AG09319 (cell line): ENCODE results near the gene KRT6A.

ENCODE experiments used
- DNase-seq: peaks from one replicate; pipeline ENCODE4 v3.0.0-alpha.2; 2010; ENCODE audit warnings: low read depth; ENCODE audit errors: extremely low read depth
- CTCF ChIP-seq: IDR thresholded peaks from 2 replicates; pipeline ENCODE4 v1.5.1; 2011; ENCODE audit warnings: low read depth, mild to moderate bottlenecking, inconsistent platforms, low read length, moderate library complexity

KRT6A gene

GRCh38 chr12:52529846-52530245 is 36.8 kb upstream of the KRT6A start:
- no peak for TF ChIP-seq CTCF
- DNase-seq = no peak

- no peak for DNase-seq
- no peak for TF ChIP-seq CTCF
Observed at GRCh38 chr12:52529417-52529816, 36.4 kb upstream of the KRT6A start.

- DNase-seq = no peak
- no peak for TF ChIP-seq CTCF
Observed at GRCh38 chr12:52528641-52529143, 35.6 kb upstream of the KRT6A start.

DNA sequence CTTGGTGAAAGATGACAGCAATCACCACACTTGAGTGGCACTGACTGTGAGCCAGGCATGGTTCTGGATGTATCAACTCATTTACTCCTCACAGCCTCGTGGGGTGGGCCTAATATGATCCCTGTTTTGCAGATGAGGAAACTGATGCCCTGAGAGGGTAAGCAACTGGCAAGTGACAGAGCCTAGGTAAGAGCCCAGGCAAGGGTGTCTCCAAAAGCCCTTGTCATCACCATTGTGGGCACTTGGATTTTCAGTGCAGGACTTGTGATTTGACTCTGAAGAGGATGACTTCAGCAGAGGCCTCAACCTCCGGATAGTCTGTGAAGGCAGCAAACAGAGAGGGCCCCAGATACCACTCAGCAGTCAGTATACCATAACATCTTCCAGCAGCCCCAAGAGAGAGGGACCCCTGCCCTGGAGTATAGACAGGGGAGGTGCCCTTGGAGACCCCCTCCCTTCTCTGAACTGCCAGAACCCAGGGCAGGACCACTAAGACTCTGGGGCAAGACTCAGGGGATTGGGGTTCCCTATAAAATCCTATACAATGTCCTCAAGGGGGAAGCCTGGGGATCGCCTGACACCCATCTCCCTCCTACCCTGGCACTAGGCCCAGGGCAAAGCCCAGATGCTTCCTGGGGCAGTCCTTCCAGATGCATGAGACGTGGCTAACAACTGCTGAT is 34.2 kb upstream of the KRT6A start:
- no peak for TF ChIP-seq CTCF
- DNase-seq = no peak

- no peak for DNase-seq
- no peak for TF ChIP-seq CTCF
Observed at GRCh38 chr12:52526511-52526951, 33.5 kb upstream of the KRT6A start.

GRCh38 chr12:52525661-52526499 is 32.8 kb upstream of the KRT6A start:
- no peak for TF ChIP-seq CTCF
- DNase-seq = no peak
